HG03280 (cell line): Measurements from ENCODE around the gene COL20A1.

Source experiments
- ATAC-seq: cut with Tn5 transposase; IDR thresholded peaks from one replicate; pipeline ENCODE4 v1.9.1; 2021; ENCODE audit warnings: mild to moderate bottlenecking, moderate library complexity; ENCODE audit not compliant: unreplicated experiment

The COL20A1 gene

GRCh38 chr20:63306673-63307537 lies 13.9 kb downstream of the COL20A1 start:
- ATAC-seq: no peak

- ATAC-seq: no peak
Measured at GRCh38 chr20:63307538-63308217, 14.7 kb downstream of the COL20A1 start.

- ATAC-seq: no peak
Measured at GRCh38 chr20:63308218-63308911, 15.4 kb downstream of the COL20A1 start.

DNA sequence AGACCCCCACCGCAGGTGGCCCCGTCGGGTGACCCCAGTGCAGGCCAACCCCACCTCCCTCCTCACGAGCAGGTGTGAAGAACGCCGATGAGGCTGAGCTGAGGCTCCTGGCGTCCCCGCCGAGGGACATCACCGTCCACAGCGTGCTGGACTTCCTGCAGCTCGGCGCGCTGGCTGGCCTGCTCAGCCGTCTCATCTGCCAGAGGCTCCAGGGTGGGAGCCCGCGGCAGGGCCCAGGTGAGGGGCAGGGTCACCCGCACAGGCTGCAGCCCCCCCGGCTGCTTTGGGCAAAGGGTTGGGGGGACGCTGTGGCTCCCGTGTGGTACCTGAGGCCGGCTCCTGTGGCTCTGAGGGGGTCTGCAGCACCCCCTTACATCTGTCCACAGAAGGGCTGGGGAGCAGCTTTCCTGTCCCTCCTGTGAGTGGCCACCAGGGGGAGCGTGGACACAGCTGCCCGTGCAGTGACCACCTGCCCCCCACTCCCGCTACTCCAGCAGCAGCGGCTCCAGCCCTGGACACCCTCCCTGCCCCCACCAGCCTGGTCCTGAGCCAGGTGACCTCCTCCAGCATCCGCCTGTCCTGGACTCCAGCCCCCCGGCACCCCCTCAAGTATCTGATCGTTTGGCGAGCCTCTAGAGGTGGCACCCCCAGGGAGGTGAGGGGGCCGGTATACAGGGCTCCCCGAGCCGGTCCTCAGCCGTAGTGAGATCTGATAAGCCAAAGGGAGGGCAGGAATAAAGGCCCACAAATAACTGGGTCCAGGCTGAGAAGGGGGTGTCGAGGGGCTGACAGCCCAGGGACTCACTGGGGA lies 16.5 kb downstream of the COL20A1 start:
- no peak for ATAC-seq

DNA sequence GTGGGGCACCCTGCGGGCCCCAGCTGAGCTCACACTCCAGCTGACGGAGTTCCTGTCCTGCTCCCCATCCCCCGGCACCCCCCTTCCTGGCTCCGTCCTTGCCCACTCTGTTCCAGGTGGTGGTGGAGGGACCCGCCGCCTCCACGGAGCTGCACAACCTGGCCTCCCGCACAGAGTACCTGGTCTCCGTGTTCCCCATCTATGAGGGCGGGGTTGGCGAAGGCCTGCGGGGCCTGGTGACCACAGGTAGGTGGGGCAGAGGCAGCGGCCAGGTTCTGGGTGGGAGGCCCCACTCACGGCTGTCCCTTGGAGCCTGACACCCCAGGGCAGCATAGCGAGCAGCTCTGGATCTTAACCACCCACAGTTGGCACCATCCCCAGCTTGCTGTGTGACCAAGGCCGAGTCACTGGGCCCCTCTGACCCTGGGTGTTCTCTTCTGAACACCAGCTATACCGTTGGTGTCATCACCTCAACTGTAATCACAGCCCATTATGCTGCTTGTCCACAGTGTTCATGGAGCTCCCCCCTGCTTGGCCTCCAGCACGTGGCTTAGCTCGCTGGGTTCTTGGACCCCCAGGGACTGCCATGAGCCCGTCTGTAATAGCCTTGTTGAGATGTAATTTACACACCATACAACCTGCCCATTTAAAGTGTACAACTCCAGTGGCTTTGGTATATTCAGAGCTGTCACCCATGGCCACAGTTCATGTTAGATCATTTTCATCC lies 17.4 kb downstream of the COL20A1 start:
- ATAC-seq: no peak

DNA sequence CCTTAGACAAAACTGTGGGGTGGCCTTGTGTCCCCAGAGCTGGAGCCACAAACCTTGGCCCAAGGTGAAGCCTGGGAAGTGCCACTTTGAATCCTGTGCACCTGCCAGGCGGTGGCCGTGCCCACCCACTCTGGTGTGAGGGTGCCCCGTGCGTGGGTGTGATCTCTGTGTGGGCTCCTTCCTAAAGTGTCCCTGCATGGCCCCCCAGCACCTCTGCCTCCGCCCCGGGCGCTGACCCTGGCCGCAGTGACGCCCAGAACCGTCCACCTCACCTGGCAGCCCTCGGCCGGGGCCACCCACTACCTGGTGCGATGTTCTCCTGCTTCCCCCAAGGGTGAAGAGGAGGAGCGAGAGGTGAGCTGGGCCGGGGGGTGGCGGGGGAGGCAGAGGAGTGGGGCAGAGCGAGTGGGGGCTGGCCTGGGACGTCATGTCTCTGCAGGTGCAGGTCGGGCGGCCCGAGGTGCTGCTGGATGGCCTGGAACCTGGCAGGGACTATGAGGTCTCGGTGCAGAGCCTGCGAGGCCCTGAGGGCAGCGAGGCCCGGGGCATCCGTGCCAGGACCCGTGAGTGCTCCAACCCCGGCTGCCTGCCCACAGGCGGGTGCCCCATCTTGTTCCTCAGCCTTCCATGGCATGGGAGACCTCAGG lies 18.3 kb downstream of the COL20A1 start:
- ATAC-seq: no peak

DNA sequence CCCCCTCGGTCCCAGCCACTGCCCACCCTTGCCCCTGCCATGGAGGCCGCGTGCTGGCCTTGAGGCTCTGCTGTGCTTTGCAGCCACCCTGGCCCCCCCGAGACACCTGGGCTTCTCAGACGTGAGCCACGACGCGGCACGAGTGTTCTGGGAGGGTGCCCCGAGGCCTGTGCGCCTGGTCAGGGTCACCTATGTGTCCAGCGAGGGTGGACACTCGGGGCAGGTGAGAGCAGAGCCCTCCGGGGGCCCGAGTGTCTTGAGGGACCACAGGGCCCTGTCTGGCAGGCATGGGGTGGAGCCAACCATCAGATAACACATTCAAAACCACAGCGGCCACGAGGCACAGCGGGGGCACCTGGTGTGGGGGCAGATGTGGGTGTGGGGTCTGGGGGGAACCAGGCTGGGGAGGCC lies 18.9 kb downstream of the COL20A1 start:
- ATAC-seq: no peak

DNA sequence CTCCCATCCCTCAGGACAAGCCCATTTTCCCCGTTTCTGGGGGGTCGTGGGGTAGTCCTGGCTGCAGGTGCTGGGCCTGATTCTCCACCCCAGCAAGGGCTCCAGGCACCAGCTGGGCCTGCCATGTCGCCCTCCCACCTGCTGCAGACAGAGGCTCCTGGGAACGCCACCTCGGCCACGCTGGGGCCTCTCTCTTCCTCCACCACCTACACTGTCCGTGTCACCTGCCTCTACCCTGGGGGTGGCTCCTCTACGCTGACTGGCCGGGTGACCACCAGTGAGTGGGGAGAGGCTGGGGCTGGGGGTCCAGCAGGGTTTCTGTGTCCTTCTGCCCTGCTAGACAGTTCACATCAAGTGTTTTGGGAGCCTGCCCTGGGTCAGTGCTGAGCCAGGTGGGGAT lies 19.3 kb downstream of the COL20A1 start:
- no peak for ATAC-seq

- ATAC-seq: no peak
Measured at GRCh38 chr20:63312690-63313348, 19.8 kb downstream of the COL20A1 start.

- no peak for ATAC-seq
Measured at GRCh38 chr20:63313349-63314014, 20.5 kb downstream of the COL20A1 start.

GRCh38 chr20:63314015-63314471 lies 21.1 kb downstream of the COL20A1 start:
- no peak for ATAC-seq

- no peak for ATAC-seq
Measured at GRCh38 chr20:63314566-63315239, 21.7 kb downstream of the COL20A1 start.

DNA sequence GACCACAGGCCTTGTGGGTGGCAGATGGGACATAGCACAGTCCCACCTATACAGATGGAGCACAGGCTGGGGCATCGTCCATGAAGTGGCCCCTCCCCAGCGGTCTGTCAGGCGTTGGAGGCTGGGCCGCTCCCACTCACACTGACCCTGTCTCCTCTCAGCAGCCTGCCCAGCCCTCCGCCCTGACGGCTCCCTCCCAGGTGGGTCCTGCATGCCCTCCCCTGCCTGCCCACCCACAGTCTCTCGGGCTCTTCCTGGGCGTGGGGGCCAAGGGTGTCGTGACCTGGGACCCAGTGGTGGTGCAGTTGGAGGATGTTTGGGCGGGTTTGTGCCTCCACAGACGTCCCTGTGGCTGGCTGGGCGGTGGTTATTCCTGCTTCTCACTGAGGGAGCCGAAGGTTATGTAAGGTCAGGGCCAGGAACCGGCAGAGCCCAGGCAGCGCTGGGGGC lies 22.3 kb downstream of the COL20A1 start:
- ATAC-seq: no peak

DNA sequence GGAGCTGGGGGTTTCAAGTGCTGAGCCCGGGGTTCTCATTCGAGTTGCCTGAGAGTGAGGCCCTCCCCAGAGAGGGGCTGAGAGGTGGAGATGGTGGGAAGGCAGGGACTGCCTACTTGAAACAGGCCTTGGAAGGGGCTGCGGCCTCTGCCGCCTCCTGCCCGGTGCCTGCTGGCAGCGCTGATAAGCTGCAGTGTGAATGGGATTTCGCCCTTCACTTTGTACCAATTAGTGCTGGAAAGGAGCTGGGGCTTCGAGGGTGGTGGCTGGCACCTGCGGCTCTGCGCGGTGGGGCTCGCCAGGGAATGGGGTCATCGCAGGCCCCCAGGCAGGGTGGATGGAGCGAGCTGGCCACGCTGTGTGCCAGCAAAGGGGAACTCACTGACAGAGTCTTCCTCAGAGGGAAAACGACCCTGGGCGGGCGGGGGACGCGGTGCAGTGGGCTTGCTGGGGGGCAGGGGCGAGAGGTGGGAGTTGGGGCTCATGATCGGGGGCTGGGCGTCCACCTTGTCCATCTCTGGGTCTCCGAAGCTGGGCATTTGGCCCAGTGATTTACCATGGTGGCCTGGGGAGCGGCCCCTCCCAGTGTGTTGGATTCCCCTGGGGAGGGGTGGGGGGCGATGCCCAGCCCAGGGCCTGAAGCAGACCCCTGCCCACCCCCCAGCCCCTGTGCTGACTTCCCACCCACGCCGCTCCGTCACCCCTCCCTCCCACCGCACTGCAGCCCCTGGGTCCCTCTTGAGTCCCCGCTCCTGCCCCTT lies 22.9 kb downstream of the COL20A1 start:
- no peak for ATAC-seq

GRCh38 chr20:63316502-63316921 lies 23.5 kb downstream of the COL20A1 start:
- no peak for ATAC-seq

DNA sequence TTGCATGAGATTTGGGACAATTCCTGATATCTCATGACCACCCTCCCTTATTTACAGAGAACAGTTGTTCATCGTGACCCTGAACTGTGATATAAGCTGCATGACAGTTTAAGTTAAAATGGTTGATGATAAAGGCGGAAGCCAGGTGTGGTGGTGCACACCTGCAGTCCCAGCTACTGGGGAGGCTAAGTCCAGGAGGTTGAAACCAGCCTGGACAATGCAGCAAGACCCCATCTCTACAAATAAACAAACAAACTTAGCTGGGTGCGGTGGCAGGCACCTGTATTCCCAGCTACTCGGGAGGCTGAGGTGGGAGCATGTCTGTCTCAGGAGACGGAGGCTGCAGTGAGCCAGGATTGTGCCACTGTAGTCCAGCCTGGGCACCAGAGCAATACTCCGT lies 24.1 kb downstream of the COL20A1 start:
- ATAC-seq: no peak
